Uterus (tissue), 4 donors: ENCODE data around the gene OTOGL. TPM values are rescaled to one million over a fixed set of nuclear protein-coding genes. Genes with fewer than 3 reads are reported as not detected.

Source experiments
- DNase-seq, 2 donors: peaks; one replicate each; pipeline ENCODE4 v3.0.0-alpha.2; 2019 to 2020
- H3K27ac ChIP-seq, 2 donors: fragments of 200-600 bp; sonication (generic); 1 replicate in 1 of 2; 2 replicates in 1 of 2; pipeline ENCODE4 v1.5.1; 2016 to 2018
- H3K27me3 ChIP-seq, 2 donors: fragments of 200-600 bp; sonication (generic); one replicate each; pipeline ENCODE4 v1.5.1; 2018 to 2019; ENCODE audit warnings: control low read depth in 1 of 2
- H3K36me3 ChIP-seq, 2 donors: fragments of 200-600 bp; sonication (generic); one replicate each; pipeline ENCODE4 v1.5.1; 2019; ENCODE audit warnings: control low read depth in 1 of 2
- H3K4me1 ChIP-seq, 2 donors: fragments of 200-600 bp; sonication (generic); one replicate each; pipeline ENCODE4 v1.5.1; 2018 to 2019; ENCODE audit warnings: control low read depth in 1 of 2
- H3K4me3 ChIP-seq, 2 donors: fragments of 200-600 bp; sonication (generic); 1 replicate in 1 of 2; 2 replicates in 1 of 2; pipeline ENCODE4 v1.5.1; 2018 to 2019; ENCODE audit warnings: mild to moderate bottlenecking in 1 of 2
- H3K9me3 ChIP-seq, 2 donors: fragments of 200-600 bp; sonication (generic); one replicate each; pipeline ENCODE4 v1.5.1; 2019; ENCODE audit warnings: control low read depth in 1 of 2
- POLR2A ChIP-seq, 2 donors: fragments of 450-650 bp; IDR thresholded peaks; one replicate each; pipeline ENCODE4 v1.6.1; 2016; ENCODE audit warnings: antibody characterized with exemption in 2 of 2, mild to moderate bottlenecking in 1 of 2, moderate library complexity in 1 of 2
- intact Hi-C: fragments of 100-400 bp; cut with DNase I; formaldehyde crosslinking; loops from one replicate; pipeline ENCODE4 v1.15.1; 2023; ENCODE audit warnings: low total_unique reads
- total RNA-seq, 4 donors: library from RNA; depleted of rRNA in 3 of 4; stranded (reverse); fragments of >200 nt in 3 of 4; gene quantifications; one replicate each; pipeline versions ENCODE4 v1.1.0 to v1.2.4, GENCODE V29; 2014 to 2023
- TF ChIP-seq, protein P1 (sequence below), 4 experiments: fragments of 200-600 bp in 2 of 4; fragments of 450-650 bp in 2 of 4; sonication (generic) in 2 of 4; IDR thresholded peaks; one replicate each; pipeline ENCODE4 v1.5.1; 2016 to 2019; ENCODE audit warnings: antibody characterized with exemption in 4 of 4, mild to moderate bottlenecking in 2 of 4, moderate library complexity in 1 of 4
- donor health status: DM: yes; HTN: yes; CAD: no.

OTOGL gene
- total RNA-seq, 4 donors from 2014 or later, result 0.26 to 1.8 (median 1.2) TPM

DNA sequence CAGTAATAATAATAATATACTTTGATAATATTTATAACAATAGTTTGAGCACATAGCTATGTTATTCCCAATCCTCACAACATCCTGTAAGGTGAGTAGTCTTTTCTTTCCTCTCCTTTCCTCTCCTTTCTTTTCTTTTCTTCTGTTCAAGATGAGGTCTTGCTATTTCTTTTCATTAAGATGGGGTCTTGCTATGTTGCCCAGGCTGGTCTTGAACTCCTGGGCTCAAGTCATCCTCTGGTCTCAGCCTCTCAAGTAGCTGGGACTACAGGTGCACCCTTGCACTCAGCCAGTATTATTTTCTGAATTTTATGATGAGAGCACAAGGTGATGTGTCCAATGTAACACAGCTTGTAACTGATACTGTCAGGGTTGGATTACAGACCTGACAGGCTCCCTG is 134.6 kb downstream of the OTOGL start:
- no peaks in the 10 kb centered on the region for H3K9me3 ChIP-seq
- H3K36me3 ChIP-seq, result no peaks in the 10 kb centered on the region
- H3K27ac ChIP-seq, result no peak overlapping the region
- intact Hi-C loops, result no loop called here
- H3K4me1 ChIP-seq, result no peaks in the 10 kb centered on the region
- no peak for DNase-seq
- TF ChIP-seq POLR2A (IDR thresholded peaks at IDR 0.05), result no peak
- TF ChIP-seq, protein P1, sequence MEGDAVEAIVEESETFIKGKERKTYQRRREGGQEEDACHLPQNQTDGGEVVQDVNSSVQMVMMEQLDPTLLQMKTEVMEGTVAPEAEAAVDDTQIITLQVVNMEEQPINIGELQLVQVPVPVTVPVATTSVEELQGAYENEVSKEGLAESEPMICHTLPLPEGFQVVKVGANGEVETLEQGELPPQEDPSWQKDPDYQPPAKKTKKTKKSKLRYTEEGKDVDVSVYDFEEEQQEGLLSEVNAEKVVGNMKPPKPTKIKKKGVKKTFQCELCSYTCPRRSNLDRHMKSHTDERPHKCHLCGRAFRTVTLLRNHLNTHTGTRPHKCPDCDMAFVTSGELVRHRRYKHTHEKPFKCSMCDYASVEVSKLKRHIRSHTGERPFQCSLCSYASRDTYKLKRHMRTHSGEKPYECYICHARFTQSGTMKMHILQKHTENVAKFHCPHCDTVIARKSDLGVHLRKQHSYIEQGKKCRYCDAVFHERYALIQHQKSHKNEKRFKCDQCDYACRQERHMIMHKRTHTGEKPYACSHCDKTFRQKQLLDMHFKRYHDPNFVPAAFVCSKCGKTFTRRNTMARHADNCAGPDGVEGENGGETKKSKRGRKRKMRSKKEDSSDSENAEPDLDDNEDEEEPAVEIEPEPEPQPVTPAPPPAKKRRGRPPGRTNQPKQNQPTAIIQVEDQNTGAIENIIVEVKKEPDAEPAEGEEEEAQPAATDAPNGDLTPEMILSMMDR (IDR thresholded peaks at IDR 0.05), result no peak
- no peaks in the 10 kb centered on the region for H3K27me3 ChIP-seq
- no peak overlapping the region for H3K4me3 ChIP-seq

DNA sequence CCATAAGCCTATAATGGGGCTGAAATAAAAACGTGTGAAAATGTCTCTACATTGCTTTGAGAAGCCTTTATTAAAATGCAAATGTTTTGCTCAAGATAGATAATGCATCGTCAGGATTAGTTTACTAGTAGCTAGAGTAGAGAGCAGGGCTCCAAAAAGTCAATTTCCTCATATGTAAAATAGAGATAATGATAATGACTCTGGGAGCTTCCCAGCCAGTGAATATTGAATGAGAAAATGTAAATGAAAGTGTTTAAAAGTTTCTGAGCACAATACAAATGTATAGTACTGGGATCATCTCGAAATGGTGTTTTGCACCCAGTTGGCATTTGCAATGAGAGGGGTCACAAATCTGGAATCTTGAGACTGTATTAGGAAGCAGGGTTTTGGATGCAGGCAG is 135.3 kb downstream of the OTOGL start:
- Histone ChIP-seq H3K27ac (no peak overlapping the region), H3K36me3 (no peaks in the 10 kb centered on the region), H3K27me3 (no peaks in the 10 kb centered on the region), H3K4me1 (no peaks in the 10 kb centered on the region), H3K4me3 (no peak overlapping the region), H3K9me3 (no peaks in the 10 kb centered on the region)
- TF ChIP-seq POLR2A (IDR thresholded peaks at IDR 0.05), result no peak
- TF ChIP-seq, protein P1 (IDR thresholded peaks at IDR 0.05), result no peak
- intact Hi-C loops, result no loop called here
- no peak for DNase-seq

DNA sequence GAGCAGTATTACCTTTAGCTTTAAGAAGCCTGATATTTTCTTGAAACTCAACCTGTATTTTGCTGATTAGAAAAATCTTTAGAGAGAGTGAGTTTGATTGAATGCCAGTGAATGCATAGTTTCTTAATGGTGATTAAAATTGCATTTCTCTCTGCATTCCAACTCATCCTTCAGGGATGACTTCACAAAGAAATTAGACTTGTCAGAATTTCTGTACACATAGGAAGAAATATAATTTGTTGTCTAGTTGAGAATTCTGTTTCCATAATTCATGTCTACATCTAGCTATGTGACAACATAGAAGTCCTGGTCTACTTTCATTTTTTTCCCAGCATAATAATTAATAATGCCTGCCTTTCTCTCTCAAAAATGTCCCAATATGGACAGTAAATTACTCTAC is 136.6 kb downstream of the OTOGL start:
- Histone ChIP-seq H3K4me1 (no peaks in the 10 kb centered on the region), H3K27ac (no peak overlapping the region), H3K9me3 (no peaks in the 10 kb centered on the region), H3K36me3 (no peaks in the 10 kb centered on the region), H3K4me3 (no peak overlapping the region), H3K27me3 (no peaks in the 10 kb centered on the region)
- intact Hi-C loops, result no loop called here
- TF ChIP-seq POLR2A (IDR thresholded peaks at IDR 0.05), result no peak
- TF ChIP-seq, protein P1 (IDR thresholded peaks at IDR 0.05), result no peak
- DNase-seq, result no peak

DNA sequence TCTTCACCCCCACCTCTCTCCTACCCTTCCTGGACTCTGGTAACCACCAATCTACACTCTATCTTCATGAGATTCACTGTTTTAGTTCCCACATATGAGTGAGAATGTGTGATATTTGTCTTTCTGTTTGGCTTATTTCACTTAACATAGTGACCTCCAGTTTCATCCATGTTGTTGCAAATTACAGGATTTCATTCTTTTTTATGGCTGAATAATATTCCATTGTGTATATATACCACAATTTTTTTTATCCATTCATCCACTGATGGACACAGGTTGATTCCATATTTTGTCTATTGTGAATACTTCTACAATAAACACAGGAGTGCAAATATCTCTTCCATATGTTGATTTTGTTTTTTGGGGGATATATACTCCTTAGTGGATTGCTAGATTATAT is 140.5 kb downstream of the OTOGL start:
- TF ChIP-seq, protein P1 (IDR thresholded peaks at IDR 0.05), result no peak
- TF ChIP-seq POLR2A (IDR thresholded peaks at IDR 0.05), result no peak
- Histone ChIP-seq H3K9me3 (no peaks in the 10 kb centered on the region), H3K27ac (no peak overlapping the region), H3K4me3 (no peak overlapping the region), H3K36me3 (no peaks in the 10 kb centered on the region), H3K4me1 (no peaks in the 10 kb centered on the region), H3K27me3 (no peaks in the 10 kb centered on the region)
- DNase-seq, result no peak
- intact Hi-C loops, result no loop called here

DNA sequence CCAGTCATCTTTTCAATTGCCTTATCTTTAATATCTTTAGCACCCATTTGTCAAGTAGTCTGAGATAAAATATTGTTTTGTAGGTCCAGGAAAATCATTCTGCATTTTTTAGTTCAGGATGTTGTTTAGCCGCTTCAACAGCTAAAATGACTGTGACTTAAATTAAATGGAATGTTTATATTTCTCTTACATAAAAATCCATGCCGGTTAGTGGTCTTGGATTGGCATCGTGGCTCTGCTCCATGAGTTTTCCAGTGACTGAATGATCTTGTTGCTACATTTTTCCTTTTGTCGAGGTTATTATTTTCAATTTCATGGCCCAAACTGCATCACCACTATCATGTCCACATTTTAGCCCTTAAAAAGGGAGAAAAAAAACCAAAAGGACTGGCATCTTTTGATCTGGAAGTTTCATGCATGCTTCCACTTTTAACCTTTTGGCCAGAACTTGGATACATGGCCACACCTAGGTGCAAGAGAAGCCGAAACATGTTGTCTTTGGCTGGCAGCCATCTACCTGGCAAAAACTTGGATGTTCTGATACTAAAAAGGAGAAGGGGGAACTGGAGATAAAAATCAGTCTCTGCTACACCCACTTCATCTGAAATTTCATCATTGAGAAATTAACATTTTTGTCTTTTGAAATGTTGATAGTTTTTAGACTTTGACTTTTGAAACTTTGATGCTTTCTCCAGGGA is 142.4 kb downstream of the OTOGL start:
- H3K36me3 ChIP-seq, result no peaks in the 10 kb centered on the region
- intact Hi-C loops, result no loop called here
- no peaks in the 10 kb centered on the region for H3K27me3 ChIP-seq
- no peak for TF ChIP-seq POLR2A (IDR thresholded peaks at IDR 0.05)
- TF ChIP-seq, protein P1 (IDR thresholded peaks at IDR 0.05), result no peak
- DNase-seq, result no peak
- no peak overlapping the region for H3K27ac ChIP-seq
- no peak overlapping the region for H3K4me3 ChIP-seq
- H3K4me1 ChIP-seq, result no peaks in the 10 kb centered on the region
- H3K9me3 ChIP-seq, result no peaks in the 10 kb centered on the region
